ENCODE measurements around the gene LLCFC1.

GRCh38 chr7:142898377-142899170, 40.7 kb upstream of the LLCFC1 start:
- TF ChIP-seq GATA2 (IDR thresholded peaks at IDR 0.05; ENCODE audit: low read depth, low read length) (no peak), GATA3 (IDR thresholded peaks at IDR 0.05; ENCODE audit: low read depth, low read length) (no peak)

Data from SH-SY5Y (cell line).